Measurements from ENCODE around the gene RPL36A. TPM values are rescaled to one million over a fixed set of nuclear protein-coding genes. Genes with fewer than 3 reads are reported as not detected.

The RPL36A gene
- 1,000 to 10,000 TPM; 1,439 to 2,390 (median 1,883) TPM for polyA plus RNA-seq (ENCODE audit: low read depth in 6 of 6)

GRCh38 chrX:101390664-101391525 lies at the start of gene RPL36A:
Gene RPL36A (plus strand): TSS chrX:101391011. CDS start chrX:101391044, 33 bp downstream.
- Mint-ChIP-seq H3K4me1 (peaks cover 13 to 55% (median 38%) of the 10 kb centered on the region in 3 donors), H3K4me3 (peak within 1 kb of the TSS; percentile 86 to 98 (median 96)), H3K27me3 (no peaks in the 10 kb centered on the region), H3K36me3 (no peaks in the 10 kb centered on the region), H3K9me3 (no peaks in the 10 kb centered on the region), H3K27ac (peak within 1 kb of the TSS; percentile 93 to 100 (median 98))
- peak; percentile 76 for DNase-seq
- ATAC-seq (ENCODE audit: low read depth in 2 of 2), result peak; percentile 79 to 80

DNA sequence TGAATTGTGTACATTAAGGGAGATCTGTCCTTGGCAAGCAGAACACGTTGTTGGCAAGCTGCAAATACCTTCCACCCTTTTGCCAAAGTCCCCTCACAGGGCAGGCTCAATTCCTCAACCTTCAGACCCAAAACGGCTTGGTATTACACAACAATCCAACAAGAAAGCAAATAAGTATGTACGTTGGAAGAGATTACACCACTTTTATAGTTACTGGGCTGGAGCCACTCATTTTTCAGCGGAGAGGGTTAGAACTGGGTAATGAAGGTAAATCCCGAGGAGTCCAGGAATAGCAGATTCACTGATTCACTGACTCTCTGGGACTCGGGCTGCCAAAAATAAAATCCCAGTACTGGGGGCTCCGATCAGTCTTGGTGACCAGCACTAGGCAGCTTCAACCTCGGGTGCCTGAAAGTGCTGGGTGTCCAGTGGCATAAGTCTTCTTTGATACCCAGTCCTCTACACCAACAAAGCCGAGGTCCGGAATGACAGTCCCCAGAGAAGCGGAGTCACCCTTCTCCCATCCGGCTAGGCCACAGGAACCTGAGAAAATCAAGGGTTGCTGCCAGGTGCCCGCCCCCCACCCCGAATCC lies 42.9 kb upstream of the RPL36A start:
- H3K9me3 Mint-ChIP-seq, result peaks cover 0 to 3% (median 0%) of the 10 kb centered on the region in 7 donors
- peaks cover 4 to 28% (median 12%) of the 10 kb centered on the region in 3 donors for H3K4me1 Mint-ChIP-seq
- no peaks in the 10 kb centered on the region for H3K27me3 Mint-ChIP-seq
- ATAC-seq (ENCODE audit: low read depth in 2 of 2), result no peak
- DNase-seq, result no peak
- peak overlapping the region in 5 of 6 donors; percentile 82 to 97 (median 96) for H3K27ac Mint-ChIP-seq
- H3K36me3 Mint-ChIP-seq, result peaks cover 0 to 8% of the 10 kb centered on the region in 2 donors
- H3K4me3 Mint-ChIP-seq, result peak overlapping the region; percentile 85 to 98 (median 94)

DNA sequence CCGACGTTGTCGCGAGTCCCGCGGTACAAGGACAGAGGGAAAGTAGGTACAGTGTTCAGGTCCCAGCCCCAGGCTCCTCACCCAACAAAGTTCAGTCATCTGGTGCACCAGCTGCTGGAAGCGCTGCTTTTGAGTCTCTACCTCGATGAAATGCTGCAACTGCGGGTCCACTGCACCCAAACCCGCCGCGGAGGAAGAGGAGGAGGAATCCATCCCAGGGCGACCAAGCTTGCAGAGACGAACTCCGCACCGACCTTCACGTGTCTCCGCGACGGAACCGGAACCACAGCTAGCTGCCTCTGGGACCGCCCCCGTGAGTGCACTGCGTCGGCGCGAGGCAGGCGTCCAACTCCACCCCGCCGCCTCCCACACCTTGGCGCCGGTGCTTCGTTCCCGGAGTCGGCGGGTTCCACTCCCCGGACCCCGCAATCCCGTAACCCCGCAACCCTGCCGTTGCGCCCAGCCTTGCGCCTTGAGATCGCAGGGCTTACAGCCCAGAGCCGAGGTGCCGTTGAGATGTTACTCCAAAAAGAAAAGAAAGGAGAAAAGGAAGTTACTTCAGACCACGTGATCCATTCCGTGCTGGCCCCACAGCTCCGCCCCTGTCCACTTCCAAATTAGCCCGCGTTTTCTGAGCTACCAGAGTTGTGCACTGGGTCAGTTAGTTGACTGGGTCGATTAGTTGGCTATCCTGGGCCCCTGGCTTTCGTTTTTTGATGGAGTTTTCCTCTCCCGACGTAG lies 42.2 kb upstream of the RPL36A start, which contains the start of gene TIMM8A:
Gene TIMM8A (minus strand): TSS at position 291 of the 741 bp plus-strand sequence. CDS start 78 bp downstream, at position 213.
- Mint-ChIP-seq H3K27me3 (no peaks in the 10 kb centered on the region), H3K4me1 (peaks cover 4 to 28% (median 12%) of the 10 kb centered on the region in 3 donors)
- peak; percentile 100 for ATAC-seq (ENCODE audit: low read depth in 2 of 2)

GRCh38 chrX:101349193-101349562 lies 41.6 kb upstream of the RPL36A start:
- Mint-ChIP-seq H3K4me3 (peak overlapping the region; percentile 85 to 98 (median 94)), H3K4me1 (peaks cover 3 to 26% (median 9%) of the 10 kb centered on the region in 3 donors), H3K9me3 (peaks cover 0 to 2% (median 0%) of the 10 kb centered on the region in 7 donors), H3K27ac (peak overlapping the region in 5 of 6 donors; percentile 82 to 97 (median 96)), H3K27me3 (no peaks in the 10 kb centered on the region), H3K36me3 (peaks cover 0 to 2% of the 10 kb centered on the region in 2 donors)
- ATAC-seq (ENCODE audit: low read depth in 2 of 2), result no peak
- no peak for DNase-seq

More for the DNA sequence above, 42.2 kb upstream of the RPL36A start, which contains the start of gene TIMM8A:
- DNase-seq, result peak; percentile 79
- Mint-ChIP-seq H3K4me3 (peak within 1 kb of the TSS; percentile 85 to 98 (median 94)), H3K27ac (peak within 1 kb of the TSS; percentile 82 to 97 (median 96)), H3K9me3 (peaks cover 0 to 3% (median 0%) of the 10 kb centered on the region in 7 donors), H3K36me3 (peaks cover 0 to 8% of the 10 kb centered on the region in 2 donors)

- peak overlapping the region in 4 of 6 donors; percentile 35 to 77 (median 66) for H3K27ac Mint-ChIP-seq
- H3K36me3 Mint-ChIP-seq, result peaks cover 7 to 13% of the 10 kb centered on the region in 2 donors
- DNase-seq, result no peak
These were observed 33.5 kb upstream of the RPL36A start for GRCh38 chrX:101357166-101357795.

DNA sequence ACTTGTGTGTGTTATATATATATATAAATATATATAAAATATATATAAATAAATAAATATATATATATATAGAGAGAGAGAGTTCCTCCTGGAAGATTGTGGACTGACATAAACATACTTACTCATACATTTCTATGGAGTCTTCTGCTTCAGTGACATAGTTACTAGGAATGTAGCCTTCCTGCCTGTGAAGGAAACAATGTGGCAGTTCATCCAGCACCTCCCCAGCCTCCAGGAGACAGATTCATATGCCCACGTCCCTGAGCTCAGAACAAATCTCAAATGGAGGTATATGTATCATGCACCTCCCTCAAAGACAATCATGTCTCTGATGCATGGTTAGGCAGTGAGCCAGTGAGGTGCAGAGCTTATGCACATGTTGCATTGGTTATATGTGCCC lies 30.8 kb upstream of the RPL36A start:
- H3K36me3 Mint-ChIP-seq, result peaks cover 7 to 13% of the 10 kb centered on the region in 2 donors
- no peak overlapping the region for H3K4me3 Mint-ChIP-seq
- H3K4me1 Mint-ChIP-seq, result peaks cover 14 to 36% (median 17%) of the 10 kb centered on the region in 3 donors
- no peaks in the 10 kb centered on the region for H3K27me3 Mint-ChIP-seq
- ATAC-seq (ENCODE audit: low read depth in 2 of 2) (no peak), DNase-seq (no peak)
- H3K27ac Mint-ChIP-seq, result peak overlapping the region in 1 of 6 donors; percentile 87
- peaks cover 0 to 2% (median 0%) of the 10 kb centered on the region in 7 donors for H3K9me3 Mint-ChIP-seq

More at GRCh38 chrX:101357166-101357795, 33.5 kb upstream of the RPL36A start:
- Mint-ChIP-seq H3K9me3 (peaks cover 0 to 2% (median 0%) of the 10 kb centered on the region in 7 donors), H3K27me3 (no peaks in the 10 kb centered on the region), H3K4me3 (peak overlapping the region in 1 of 8 donors; percentile 51), H3K4me1 (peaks cover 14 to 33% (median 22%) of the 10 kb centered on the region in 3 donors)
- peak in 1 of 2 donors; percentile 25 for ATAC-seq (ENCODE audit: low read depth in 2 of 2)

DNA sequence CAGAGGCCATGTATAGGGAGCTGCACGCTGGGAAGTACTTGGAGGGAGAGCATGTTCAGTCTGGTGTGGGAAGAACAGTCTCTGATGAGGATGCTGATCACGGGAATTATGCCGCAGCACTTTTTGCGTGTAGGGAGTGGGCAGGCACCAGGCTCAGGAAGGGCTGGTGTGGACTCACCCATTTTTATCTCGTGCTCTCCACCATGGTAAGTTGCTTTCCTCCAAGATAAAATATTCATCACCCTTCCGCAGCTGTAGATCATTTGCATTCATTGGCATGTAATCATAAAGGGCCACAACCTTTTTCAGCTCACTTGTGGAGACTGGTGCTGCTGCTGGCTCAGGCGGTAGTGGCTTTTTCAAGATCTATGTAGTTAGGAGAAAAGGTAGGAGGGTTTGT lies 30.4 kb upstream of the RPL36A start:
- H3K9me3 Mint-ChIP-seq, result no peaks in the 10 kb centered on the region
- no peaks in the 10 kb centered on the region for H3K27me3 Mint-ChIP-seq
- peak overlapping the region in 2 of 6 donors; percentile 87 to 90 for H3K27ac Mint-ChIP-seq
- ATAC-seq (ENCODE audit: low read depth in 2 of 2), result no peak
- no peak overlapping the region for H3K4me3 Mint-ChIP-seq
- H3K36me3 Mint-ChIP-seq, result peaks cover 7 to 13% of the 10 kb centered on the region in 2 donors
- DNase-seq, result no peak
- H3K4me1 Mint-ChIP-seq, result peaks cover 14 to 34% (median 17%) of the 10 kb centered on the region in 3 donors

DNA sequence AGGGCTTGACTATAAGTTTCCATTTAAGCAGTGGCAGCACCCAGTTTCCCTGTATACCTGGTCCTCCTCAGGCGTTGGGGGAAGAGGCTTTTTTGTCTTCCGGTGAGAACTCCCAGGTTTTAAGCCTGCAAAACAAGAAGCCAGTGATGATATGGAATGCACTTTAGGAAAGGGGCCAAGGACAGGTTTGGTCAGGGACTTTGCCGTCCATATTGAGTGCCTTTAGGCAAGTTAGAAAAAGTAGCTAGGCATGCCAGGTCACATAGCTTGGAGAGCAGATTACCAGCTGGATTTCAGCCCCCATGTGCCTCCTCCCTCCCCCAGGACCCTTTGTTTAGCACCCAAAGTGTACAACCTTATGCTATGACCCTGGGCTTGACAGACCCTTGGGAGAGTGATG lies 28.7 kb upstream of the RPL36A start:
- ATAC-seq (ENCODE audit: low read depth in 2 of 2), result no peak
- Mint-ChIP-seq H3K27me3 (no peaks in the 10 kb centered on the region), H3K4me1 (peaks cover 11 to 34% (median 17%) of the 10 kb centered on the region in 3 donors), H3K9me3 (no peaks in the 10 kb centered on the region), H3K27ac (peak overlapping the region in 2 of 6 donors; percentile 58 to 65), H3K36me3 (peaks cover 7 to 11% of the 10 kb centered on the region in 2 donors), H3K4me3 (no peak overlapping the region)
- DNase-seq, result no peak

GRCh38 chrX:101362757-101363156 lies 28.1 kb upstream of the RPL36A start:
- no peak for ATAC-seq (ENCODE audit: low read depth in 2 of 2)
- no peak for DNase-seq
- H3K27me3 Mint-ChIP-seq, result no peaks in the 10 kb centered on the region
- no peaks in the 10 kb centered on the region for H3K9me3 Mint-ChIP-seq
- H3K4me3 Mint-ChIP-seq, result no peak overlapping the region
- H3K27ac Mint-ChIP-seq, result peak overlapping the region in 1 of 6 donors; percentile 47
- peaks cover 8 to 36% (median 16%) of the 10 kb centered on the region in 3 donors for H3K4me1 Mint-ChIP-seq
- peaks cover 6 to 7% of the 10 kb centered on the region in 2 donors for H3K36me3 Mint-ChIP-seq

DNA sequence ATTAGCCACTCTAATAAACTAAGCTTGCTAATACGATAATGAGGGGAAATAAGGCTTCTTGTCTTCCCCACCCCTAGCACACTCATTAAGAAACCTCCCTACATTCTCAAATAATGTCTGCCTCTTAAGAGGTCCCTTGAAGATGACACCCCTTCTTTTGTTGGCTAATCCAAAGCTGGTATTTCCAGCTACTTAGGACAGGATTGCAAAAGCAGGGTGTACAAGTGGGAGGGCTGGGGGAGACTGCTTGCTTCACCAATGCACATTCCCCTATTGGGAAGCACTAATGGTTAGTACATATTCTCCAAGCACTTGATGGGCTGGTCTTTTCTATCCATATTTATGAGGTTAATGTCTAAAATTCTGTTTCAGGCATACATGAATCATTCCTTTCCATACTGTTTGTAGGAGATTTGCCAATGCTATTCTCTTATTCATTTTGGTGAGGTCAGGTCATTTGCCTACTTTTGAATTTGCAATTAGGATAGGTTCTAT lies 25.5 kb upstream of the RPL36A start:
- H3K27me3 Mint-ChIP-seq, result no peaks in the 10 kb centered on the region
- peaks cover 0 to 6% of the 10 kb centered on the region in 2 donors for H3K36me3 Mint-ChIP-seq
- DNase-seq (no peak), ATAC-seq (ENCODE audit: low read depth in 2 of 2) (no peak)
- H3K4me1 Mint-ChIP-seq, result peaks cover 15 to 37% (median 18%) of the 10 kb centered on the region in 3 donors
- peak overlapping the region in 1 of 8 donors; percentile 72 for H3K4me3 Mint-ChIP-seq
- peak overlapping the region in 2 of 6 donors; percentile 28 to 38 for H3K27ac Mint-ChIP-seq
- no peaks in the 10 kb centered on the region for H3K9me3 Mint-ChIP-seq

DNA sequence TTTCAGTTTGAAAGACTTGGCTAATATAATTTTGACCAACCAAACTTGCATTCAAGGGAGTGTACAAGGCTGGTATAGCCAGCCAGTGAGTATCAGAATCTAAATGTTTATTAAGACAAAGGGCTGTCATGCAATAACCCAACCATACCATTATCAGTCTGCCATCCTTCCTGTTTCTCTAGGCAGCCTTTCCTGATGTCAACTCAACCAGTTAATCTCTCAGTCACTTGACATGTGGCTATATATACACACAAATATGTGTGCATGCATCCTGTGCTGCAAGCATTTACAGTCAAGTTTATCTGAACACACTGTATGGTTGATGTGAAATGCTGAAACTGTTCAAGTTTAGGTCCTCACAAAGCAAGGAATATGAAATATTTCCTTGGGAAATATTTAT lies 22.0 kb upstream of the RPL36A start:
- H3K4me1 Mint-ChIP-seq, result peaks cover 26 to 44% (median 28%) of the 10 kb centered on the region in 3 donors
- no peaks in the 10 kb centered on the region for H3K27me3 Mint-ChIP-seq
- peak; percentile 79 to 86 for ATAC-seq (ENCODE audit: low read depth in 2 of 2)
- DNase-seq, result peak; percentile 47
- H3K9me3 Mint-ChIP-seq, result no peaks in the 10 kb centered on the region
- peaks cover 0 to 6% of the 10 kb centered on the region in 2 donors for H3K36me3 Mint-ChIP-seq
- peak overlapping the region in 7 of 8 donors; percentile 39 to 81 (median 65) for H3K4me3 Mint-ChIP-seq
- H3K27ac Mint-ChIP-seq, result peak overlapping the region; percentile 41 to 92 (median 86)

- Mint-ChIP-seq H3K4me3 (peak overlapping the region in 7 of 8 donors; percentile 14 to 74 (median 44)), H3K27me3 (no peaks in the 10 kb centered on the region), H3K27ac (peak overlapping the region; percentile 75 to 96 (median 89)), H3K9me3 (no peaks in the 10 kb centered on the region), H3K4me1 (peaks cover 26 to 44% (median 29%) of the 10 kb centered on the region in 3 donors), H3K36me3 (peaks cover 0 to 12% of the 10 kb centered on the region in 2 donors)
- no peak for ATAC-seq (ENCODE audit: low read depth in 2 of 2)
- DNase-seq, result no peak
These were observed 21.1 kb upstream of the RPL36A start for GRCh38 chrX:101369687-101370086.
